Tracheal epithelial cell (primary cell): Measurements from ENCODE around the gene NAA16. TPM values are rescaled to one million over a fixed set of nuclear protein-coding genes. Genes with fewer than 3 reads are reported as not detected.

Experiments used
- total RNA-seq: library from RNA; depleted of rRNA; stranded (reverse); fragments of >200 nt; gene quantifications from 2 replicates; pipeline ENCODE4 v1.2.1, GENCODE V29; 2014

The NAA16 gene
- 5.5 and 16.0 TPM in 2 replicates for total RNA-seq

GRCh38 chr13:41310963-41311405 is at the start of gene NAA16:
NAA16 (plus strand) TSS chr13:41311267; CDS start chr13:41311529, 262 bp downstream.

GRCh38 chr13:41263261-41263971 is 47.7 kb upstream of the NAA16 start, which contains the start of gene MTRF1:
MTRF1 (minus strand) TSS chr13:41263576; CDS start chr13:41260907, 2,669 bp downstream.

Other genes starting within 250 kb of the NAA16 start
- 6.0 and 6.5 TPM in 2 replicates for gene WBP4, start 249.8 kb upstream of the NAA16 start, total RNA-seq
- 5.5 and 10.2 TPM in 2 replicates for gene KBTBD6, start 178.5 kb upstream of the NAA16 start, total RNA-seq
- gene KBTBD7, start 116.7 kb upstream of the NAA16 start, total RNA-seq: 3.6 and 8.5 TPM in 2 replicates
- 16.9 and 23.2 TPM in 2 replicates for gene MTRF1, start 47.7 kb upstream of the NAA16 start, total RNA-seq
- gene RGCC, start 146.3 kb downstream of the NAA16 start, total RNA-seq: 1.9 and 26.4 TPM in 2 replicates